Fibroblast of mammary gland (primary cell): Measurements from ENCODE around the gene PITHD1.

Experiments used
- DNase-seq: peaks from one replicate; pipeline ENCODE4 v3.0.0-alpha.2; 2010; ENCODE audit warnings: low read depth
- H3K4me3 ChIP-seq: 2 replicates; pipeline ENCODE4 v1.5.1; 2011; ENCODE audit warnings: low read depth, mild to moderate bottlenecking, low read length, moderate library complexity; ENCODE audit not compliant: control insufficient read depth
- TF ChIP-seq, protein P1 (sequence below): conservative IDR thresholded peaks from 2 replicates; pipeline ENCODE4 v1.5.1; 2011; ENCODE audit warnings: low read depth, low read length, inconsistent platforms; ENCODE audit not compliant: control insufficient read depth, insufficient read depth

Gene PITHD1

GRCh38 chr1:23756676-23757075 lies 21.5 kb upstream of the PITHD1 start:
- H3K4me3 ChIP-seq, result no peak overlapping the region
- peak; percentile 74 for DNase-seq
- TF ChIP-seq, protein P1, sequence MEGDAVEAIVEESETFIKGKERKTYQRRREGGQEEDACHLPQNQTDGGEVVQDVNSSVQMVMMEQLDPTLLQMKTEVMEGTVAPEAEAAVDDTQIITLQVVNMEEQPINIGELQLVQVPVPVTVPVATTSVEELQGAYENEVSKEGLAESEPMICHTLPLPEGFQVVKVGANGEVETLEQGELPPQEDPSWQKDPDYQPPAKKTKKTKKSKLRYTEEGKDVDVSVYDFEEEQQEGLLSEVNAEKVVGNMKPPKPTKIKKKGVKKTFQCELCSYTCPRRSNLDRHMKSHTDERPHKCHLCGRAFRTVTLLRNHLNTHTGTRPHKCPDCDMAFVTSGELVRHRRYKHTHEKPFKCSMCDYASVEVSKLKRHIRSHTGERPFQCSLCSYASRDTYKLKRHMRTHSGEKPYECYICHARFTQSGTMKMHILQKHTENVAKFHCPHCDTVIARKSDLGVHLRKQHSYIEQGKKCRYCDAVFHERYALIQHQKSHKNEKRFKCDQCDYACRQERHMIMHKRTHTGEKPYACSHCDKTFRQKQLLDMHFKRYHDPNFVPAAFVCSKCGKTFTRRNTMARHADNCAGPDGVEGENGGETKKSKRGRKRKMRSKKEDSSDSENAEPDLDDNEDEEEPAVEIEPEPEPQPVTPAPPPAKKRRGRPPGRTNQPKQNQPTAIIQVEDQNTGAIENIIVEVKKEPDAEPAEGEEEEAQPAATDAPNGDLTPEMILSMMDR, result no peak

DNA sequence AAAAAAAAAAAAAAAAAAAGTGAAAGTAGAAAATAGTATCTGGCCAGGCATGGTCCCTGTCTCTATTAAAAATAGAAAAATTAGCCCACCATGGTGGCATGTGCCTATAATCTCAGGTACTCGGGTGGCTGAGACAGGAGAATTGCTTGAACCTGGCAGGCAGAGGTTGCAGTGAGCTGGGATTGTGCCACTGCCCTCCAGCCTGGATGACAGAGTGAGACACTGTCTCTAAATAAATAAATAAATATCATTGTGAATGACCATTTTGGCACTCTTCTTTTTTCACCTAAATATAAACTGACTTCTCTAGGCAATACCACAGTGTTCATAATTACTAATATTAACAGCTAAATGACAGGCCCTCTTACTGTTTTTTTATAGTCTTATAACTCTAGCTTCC lies 20.4 kb upstream of the PITHD1 start:
- no peak overlapping the region for H3K4me3 ChIP-seq
- TF ChIP-seq, protein P1, result no peak
- DNase-seq, result no peak

DNA sequence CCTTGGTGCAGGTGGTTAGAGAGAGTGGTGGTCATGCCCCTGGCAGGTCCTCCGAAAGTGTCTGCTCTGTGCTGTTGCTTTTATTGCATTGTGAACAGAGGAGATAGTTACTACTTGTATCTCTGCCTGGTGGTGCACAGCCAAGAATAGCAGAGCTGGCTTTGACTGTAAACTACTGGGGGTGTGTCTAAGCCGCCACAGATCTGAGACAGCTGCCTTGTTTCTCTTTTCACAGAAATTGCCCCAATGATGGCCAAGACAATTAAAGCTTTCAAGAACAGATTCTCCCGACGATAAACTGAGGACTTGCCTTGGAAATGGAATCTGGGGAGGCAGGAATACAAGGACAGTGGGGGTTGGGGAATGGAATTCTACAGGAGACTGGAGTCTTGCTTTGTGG lies 18.9 kb upstream of the PITHD1 start:
- H3K4me3 ChIP-seq, result no peak overlapping the region
- TF ChIP-seq, protein P1, result no peak
- no peak for DNase-seq

DNA sequence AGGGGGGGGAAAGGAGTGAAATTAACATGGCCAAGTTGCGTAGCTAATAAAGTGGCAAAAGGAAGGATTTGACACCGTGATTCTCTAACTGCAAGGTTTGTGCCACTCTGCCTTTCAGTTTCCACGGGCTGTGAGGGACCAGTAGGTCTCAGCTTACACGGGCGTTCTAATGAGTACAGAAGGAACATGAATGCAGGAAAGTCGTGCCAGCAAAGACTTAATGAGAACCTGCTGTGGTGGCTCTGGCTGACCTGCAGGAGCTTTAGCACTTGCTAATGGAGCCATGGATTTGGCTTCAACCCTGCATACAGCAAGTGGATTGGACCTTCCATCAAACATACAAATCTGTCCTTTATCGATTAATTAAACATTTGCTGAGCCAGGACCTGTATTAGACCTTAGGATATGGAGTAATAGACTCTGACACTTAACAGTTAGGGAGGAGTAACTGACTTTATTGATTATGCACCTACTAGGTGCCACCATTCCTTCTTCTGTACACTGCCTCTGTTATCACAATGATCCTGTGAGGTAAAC lies 15.1 kb upstream of the PITHD1 start:
- no peak overlapping the region for H3K4me3 ChIP-seq
- DNase-seq, result peak; percentile 52
- TF ChIP-seq, protein P1, result no peak

GRCh38 chr1:23768733-23769132 lies 9.5 kb upstream of the PITHD1 start:
- TF ChIP-seq, protein P1, result no peak
- DNase-seq, result no peak
- H3K4me3 ChIP-seq, result no peak overlapping the region

DNA sequence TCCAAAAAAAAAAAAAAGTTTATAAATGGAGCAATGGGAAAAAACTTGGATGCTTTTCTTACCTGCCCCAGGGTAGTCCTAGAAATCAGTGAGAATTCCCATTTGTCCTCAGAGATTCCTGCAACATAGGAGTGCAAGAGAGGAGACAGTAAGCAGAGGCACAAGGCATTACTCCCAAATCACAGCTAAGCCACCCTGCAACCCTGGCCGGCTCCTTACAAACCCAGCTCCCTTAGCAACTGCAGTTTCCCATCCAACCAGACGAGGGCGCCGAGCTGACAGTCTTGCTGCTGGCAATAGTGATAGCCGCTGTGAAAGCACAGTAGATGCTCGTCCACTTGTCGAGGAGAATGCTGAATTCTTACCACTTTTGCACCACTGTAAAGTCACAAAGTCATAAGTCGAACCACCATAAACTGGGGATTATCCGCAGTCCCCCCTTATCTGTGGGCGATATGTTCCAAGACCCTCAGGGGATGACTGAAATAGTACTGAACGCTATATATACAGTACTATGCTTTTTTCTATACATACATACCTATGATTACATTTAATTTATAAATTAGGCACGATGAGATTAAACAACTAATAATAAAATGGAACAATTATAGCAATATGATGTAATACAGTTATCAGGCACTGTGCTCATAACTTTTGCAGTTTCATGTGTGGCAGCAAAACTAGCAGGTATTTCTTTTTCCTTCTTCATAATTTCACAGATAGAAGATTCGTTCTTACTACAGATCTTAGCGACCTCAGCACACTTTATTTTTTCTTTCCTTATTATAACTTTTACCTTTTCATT lies 6.0 kb upstream of the PITHD1 start:
- DNase-seq, result peak; percentile 79
- H3K4me3 ChIP-seq, result no peak overlapping the region
- TF ChIP-seq, protein P1, result peak; percentile 99
